Glomerular visceral epithelial cell (primary cell): ENCODE data around the gene GALE.
"Not testable (repeated sequence)": the region's sequence is repeated elsewhere in the genome, so short reads cannot be mapped to it uniquely, and the experiment has no call there.

Experiments used
- DNase-seq: peaks from one replicate; pipeline ENCODE4 v3.0.0-alpha.2; 2016; ENCODE audit errors: extremely low spot score

Gene GALE

DNA sequence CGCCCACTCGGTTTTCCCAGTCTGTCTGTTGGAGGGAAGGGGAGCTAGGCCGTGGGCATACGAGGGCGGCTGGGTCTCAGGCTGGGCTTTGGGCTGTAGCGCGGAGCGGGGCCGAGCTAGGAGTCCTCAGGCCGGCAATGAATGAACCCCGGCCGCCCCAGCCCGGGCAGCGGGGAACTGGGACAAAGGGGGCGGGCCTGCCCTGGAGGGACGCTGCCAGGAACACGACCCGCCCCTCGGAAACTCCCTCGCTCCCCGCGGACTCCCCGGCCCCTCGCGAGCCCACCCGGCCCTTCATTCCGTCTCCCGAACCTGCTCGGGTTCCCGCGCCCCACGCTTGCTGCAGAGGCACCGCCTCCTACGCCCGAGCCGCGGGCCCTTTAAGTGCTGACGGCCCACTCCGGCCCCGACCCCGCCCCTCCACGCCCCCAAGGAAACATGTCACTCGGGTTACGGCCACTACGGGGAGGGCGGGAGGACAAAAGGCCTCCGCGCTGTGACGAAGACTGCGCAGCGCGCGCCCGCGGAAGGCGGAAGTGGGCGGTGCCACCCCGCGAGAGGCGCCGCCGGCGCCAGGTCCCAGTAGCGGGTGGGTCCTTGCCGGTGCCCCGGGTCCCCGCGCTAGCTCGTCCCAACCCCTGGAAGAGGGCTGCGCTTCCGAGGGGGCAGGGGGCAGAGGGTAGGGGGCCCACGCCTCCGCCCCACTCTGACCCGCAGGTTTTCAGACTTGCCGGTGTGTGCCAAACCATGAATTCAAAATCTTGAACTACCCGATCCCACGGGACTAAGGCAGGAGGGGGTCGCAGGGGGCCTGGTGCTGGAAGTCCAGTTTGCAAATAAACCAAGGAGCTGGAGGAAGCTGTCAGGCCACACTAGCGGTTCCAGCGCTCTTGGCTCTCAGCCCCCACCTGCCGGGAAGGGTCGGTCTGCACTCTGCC lies at the start of gene GALE:
TSS of gene GALE (minus strand) at position 355 of the 938 bp plus-strand sequence. CDS start 1,747 bp downstream, outside the sequence.
- peak; percentile 97 for DNase-seq

DNA sequence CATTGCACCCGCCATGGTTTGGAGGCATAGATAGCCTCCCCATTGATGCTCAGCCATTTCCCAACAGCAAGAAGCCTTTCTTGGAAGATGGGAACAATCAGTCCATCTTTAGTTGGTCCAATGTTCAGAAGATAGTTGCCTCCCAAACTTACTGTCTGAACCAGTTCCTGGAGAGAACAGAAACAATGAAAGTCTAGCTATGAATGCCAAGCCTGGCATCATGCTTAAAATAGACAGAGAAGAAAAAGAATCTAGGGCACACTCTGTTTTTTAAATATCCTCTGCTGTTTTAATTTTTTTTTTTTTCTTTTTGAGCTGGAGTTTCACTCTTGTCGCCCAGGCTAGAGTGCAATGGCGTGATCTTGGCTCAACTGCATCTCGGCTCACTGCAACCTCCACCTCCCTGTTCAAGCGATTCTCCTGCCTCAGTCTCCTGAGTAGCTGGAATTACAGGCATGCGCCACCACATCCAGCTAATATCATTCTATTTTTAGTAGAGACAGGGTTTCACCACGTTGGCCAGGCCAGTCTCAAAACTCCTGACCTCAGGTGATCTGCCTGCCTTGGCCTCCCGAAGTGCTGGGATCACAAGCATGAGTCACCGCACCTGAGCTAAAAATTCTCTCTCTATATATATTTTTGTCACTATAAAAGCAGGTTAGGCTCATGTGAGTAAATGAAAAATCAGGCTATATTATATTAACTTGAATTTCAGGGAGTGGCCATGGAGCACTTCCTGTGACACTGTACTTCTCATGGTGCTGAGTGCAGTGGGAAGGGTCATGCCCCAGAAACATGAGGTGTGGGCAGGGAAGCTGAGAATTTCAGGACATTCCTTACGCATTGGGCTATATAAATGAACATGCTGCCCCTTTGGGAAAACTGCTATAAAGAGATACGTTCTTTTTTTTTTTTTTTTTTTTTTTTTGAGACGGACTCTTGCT lies 48.4 kb upstream of the GALE start:
- no peak for DNase-seq

DNA sequence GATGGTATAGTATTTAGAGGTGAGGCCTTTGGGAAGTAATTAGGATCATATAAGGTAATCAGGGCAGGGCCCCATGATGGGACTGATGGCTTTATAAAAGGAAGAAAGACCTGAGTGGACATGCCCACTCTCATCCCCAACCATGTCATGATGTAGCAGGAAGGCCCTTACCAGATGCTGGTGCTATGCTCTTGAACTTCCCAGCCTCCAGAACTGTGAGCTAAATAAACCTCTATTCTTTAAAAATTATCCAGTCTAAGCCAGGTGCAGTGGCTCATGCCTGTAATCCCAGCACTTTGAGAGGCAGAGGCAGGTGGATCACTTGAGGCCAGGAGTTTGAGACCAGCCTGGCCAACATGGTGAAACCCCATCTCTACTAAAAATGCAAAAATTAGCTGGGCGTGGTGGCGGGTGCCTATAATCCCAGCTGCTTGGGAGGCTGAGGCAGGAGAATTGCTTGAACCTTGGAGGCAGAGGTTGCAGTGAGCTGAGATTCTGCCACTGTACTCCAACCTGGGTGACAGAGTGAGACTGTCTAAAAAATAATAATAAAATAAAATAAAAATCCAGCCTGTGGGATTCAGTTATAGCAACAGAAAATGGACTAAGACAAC lies 47.0 kb upstream of the GALE start:
- not testable (repeated sequence) for DNase-seq

DNA sequence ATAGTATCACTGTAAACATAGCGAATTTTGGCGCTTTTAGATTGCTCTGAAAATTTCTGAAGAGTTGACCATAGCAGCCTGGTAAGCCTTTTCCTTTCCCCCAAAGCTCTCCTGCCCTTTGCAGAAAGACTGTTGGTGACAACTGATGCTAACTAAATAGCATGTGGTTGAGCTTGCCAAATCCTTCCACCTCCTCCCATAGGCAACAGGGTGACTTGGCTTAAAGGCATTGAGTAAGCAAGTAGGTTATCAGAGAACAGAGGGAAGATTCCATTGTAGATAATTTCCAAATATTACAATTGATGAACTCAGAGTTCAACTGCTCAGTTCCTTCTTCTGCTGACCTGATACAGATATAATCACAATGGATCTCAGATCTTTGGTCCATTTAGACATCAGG lies 44.6 kb upstream of the GALE start:
- no peak for DNase-seq

DNA sequence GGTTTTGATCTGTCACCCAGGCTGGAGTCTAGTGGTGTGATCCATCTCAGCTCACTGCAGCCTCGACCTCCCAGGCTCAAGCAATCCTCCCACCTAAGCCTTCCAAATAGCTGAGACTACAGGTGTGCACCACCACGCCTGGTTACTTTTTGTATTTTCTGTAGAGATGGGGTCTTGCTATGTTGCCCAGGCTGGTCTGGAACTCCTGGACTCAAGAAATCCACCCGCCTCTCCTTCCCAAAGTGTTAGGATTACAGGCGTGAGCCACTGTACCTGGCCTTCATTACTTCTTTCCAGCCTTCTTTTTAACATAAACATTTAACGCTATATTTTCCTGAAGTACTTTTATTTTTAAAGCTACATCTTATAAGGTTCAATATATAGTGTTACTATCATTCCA lies 43.1 kb upstream of the GALE start:
- no peak for DNase-seq

DNA sequence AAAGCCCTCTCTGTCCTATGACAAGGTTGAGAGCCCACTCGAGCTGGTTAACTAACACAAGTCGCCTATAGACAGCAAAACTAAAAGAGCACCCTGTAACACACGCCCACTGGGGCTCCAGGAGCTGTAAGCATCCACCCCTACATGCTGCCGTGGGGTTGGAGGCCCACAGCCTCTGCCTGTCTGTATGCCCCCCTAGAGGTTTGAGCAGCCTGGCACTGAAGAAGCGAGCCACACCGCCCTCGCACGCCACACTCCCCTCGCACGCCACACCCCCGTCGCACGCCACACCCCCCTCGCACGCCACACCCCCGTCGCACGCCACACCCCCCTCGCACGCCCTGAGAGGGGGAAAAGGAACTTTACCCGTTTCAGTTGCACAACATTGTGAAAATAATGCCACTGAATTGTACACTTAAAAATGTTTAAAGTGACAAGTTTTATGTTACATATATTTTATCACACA lies 37.9 kb upstream of the GALE start:
- peak; percentile 56 for DNase-seq

DNA sequence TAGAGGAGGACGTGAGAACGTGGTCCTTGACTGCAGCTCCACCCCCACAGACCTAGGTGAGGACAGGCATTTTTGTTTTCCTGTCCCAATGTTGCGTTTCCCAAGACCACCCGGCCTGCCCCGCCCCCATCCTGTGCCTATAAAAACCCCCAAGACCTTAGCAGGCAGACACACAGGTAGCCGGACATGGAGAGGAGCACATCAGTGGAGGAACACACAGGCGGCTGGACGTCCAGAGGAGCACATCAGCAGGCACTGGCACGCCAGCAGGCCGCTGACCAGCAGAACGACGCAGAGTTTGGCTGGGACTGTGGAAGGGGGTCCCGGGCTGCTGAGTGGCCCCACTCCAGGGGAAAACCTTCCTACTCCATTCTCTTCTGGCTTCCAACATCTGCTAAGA lies 37.4 kb upstream of the GALE start:
- no peak for DNase-seq

DNA sequence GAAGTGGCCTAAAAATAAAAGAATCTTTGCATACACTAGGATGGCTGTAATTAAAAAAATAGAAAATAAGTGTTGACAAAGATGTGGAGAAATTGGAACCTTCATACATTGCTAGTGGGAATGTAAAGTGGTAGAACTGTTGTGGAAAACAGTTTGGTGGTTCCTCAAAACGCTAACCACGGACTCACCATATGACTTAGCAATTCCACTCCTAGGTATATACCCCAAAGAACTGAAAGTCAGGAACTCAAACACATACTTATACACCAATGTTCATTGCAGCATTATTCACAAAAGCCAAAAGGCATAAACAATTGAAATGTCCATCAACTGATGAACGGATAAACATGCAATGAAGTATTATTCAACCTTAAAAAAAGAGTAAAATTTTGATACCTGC lies 35.5 kb upstream of the GALE start:
- no peak for DNase-seq

DNA sequence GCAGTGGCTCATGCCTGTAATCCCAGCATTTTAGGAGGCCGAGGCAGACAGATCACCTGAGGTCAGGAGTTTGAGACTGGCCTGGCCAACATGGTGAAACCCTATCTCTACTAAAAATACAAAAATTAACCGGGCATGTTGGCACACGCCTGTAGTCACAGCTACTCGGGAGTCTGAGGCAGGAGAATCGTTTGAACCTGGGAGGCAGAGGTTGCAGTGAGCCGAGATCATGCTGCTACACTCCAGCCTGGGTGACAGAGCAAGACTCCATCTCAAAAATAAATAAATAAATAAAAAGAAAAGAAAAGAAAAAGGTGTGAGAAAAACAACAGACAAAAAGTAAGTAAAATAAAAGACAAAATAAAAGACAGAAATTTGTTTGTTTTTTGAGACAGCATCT lies 33.6 kb upstream of the GALE start:
- DNase-seq, result not testable (repeated sequence)

DNA sequence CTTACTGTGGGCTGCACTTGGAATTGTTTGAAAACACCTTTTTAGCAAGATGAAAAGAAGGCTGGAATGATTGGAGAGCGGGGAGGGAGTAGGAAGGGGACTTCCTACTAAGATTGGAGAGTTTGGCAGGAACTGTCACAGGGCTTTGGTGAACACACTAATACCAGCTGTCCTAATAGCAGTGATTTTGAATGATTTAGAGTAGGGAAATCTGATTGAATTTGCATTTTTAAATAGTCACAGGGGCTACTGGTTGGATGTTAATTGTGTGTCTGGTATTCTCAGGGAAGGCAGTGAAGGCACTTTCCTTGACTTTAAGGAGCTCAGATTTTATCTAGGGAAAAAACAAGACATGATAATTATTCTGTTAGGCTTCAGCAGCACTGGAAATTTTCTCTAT lies 27.2 kb upstream of the GALE start:
- DNase-seq, result no peak

DNA sequence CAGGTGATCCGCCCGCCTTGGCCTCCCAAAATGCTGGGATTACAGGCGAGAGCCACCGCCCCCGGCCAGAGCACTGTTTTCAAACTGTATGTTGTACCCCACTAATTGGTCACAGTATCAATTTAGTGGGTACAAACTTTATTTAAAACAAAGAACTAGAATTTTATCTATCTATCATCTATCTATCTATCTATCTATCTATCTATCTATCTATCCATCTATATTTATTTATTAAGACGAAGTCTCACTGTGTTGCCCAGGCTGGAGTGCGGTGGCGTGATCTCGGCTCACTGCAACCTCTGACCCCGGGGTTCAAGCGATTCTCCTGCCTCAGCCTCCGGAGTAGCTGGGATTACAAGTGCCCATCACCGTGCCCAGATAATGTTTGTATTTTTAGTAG lies 26.0 kb upstream of the GALE start:
- not testable (repeated sequence) for DNase-seq

DNA sequence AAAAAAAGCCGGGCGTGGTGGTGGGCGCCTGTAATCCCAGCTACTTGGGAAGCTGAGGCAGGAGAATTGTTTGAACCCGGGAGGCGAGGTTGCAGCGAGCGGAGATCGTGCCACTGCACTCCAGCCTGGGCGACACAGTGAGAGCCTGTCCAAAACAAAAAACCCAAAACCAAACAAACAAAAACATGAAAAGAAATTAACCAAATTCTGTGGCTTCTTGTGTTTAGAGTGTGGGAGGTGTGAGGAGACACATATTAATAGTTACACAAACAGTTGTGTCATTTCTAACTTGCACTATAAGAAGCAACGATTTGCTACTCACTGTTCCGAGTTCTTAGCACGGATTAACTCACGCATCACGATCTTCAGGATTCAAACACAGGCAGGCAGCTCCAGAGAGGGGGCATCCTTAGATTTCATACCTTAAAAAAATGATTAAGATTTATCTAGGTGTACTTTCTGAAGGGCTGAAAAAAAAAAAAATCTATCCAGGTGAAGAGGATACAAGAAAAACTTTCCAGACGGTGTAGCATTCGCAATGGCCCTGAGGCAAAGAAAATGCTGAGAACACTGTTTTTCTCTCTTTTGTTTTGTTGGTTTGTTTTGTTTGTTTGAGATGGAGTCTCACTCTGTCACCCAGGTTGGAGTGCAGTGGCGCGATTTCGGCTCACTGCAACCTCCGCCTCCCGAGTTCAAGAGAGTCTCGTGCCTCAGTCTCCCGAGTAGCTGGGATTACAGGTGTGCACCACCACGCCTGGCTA lies 25.4 kb upstream of the GALE start:
- DNase-seq, result no peak

DNA sequence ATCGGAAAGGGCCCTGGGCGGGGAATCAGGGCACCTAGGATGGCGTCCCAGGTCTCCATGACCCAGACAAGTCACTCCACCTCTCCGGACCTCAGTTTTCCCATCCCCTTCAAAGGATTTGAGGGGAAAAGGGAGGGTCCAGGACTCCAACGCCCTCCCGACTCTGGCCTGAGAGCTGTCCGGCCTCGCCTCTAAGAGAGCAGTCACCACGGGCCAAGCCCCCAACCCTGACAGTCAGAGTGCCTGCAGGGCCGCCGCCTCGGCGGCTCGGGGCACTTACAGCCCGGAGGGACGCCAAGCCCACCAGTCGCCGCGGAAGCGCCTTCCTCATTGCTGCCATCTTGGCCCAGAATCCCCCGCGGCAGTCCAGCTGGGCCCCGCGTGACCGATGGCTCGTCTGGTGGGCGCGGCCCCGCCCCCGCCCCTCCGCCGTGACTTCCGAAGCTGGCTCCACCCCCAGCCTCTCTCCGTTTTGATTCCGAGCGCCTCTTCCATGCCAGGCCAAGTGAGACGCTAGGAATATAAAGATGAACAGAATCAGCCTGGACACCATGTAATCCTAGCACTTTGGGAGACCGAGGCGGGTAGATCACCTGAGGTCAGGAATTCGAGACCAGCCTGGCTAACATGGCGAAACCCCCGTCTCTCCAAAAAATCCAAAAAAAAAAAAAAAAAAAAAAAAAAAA lies 24.7 kb upstream of the GALE start, which contains the start of gene HMGCL:
TSS of gene HMGCL (minus strand) at position 354 of the 686 bp plus-strand sequence. CDS start at position 340, 14 bp downstream.
- peak; percentile 88 for DNase-seq

DNA sequence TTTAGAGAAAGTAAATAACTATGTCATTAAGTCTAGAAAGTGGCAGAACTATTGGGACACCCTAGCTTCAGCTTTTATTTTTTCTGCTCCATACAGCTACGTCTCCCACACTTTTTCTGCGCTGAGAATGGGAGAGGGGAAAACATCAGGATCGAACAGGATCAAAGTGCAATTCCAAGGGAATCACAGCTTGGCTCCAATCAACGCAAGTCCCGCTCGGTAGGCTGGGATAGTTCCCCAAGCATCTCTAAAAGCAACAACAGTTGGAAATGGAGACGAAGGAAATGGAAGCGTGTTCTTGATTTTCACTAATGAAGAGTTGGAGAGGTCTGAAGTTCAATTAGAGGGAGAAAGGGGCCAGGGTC lies 24.1 kb upstream of the GALE start:
- DNase-seq, result no peak

DNA sequence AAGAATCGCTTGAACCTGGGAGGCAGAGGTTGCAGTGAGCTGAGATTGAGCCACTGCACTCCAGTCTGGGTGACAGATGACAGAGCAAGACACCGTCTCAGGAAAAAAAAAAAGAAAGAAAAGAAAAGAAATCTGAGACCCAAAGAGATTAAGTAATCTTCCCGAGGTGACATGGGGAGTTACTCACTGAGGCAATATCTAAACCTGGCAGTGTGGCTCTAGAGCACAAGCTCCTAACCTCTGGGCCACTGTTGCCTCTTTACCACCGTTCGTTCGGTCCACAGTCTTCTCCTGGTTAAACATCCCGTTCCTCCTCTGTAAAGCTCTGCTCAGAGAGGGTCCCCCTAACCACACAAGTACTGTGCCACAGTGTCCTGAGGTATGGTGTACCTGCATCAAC lies 23.2 kb upstream of the GALE start:
- DNase-seq, result no peak

DNA sequence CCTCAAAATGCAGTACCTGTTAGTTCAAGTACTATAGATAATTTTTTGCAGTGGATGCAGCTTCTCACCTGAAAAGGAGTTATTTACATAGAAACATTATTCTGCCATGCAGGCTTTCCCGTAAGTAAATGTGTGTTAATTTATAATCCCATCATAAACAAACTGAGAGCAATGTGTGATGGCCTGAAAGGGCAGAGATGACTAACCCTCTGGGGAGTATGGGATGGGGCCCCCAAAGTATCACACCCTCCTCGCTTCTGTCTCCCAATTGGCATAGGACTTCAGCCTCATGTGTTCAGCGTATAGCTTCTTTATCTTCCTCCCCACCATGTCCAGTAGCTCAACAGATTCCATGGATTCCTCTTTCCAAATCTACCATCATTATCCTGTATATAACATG lies 17.1 kb upstream of the GALE start:
- DNase-seq, result no peak

DNA sequence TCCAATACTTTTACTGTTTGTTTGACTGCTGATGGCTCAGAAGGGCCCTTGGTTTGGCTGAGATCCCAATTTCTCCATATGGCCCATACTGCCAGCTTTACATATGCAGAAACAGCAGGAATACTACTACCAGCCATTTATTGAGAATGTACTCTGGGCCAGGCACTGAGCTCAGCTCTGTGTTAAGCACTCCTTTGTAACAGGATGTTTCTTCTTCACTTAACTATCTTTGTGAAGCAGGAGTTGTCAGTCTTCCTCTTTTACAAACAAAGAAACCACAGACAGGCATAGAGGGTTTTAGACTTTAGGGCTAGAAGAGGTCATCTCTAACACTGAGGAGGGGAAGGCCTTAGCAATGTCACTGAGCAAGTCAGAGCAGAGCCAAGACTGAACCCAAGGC lies 16.4 kb upstream of the GALE start:
- DNase-seq, result no peak

DNA sequence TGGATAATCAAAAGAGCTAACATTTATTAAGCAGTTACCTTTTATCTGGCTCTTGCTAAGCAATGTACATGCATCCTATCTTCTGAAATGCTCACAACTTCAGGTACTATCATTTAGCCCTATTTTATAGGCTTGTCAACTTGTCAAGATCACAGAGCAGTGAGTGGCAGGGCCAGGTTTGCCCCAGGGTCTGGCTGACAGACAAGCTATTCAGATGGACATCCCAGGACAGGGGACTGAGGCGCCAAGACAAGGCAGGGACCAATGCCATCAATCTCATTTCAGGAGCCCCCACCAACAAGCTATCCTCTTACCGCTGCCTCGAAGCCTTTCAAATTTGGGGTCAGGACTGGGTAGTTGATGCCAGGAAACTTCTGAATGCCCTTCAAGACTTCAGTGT lies 15.8 kb upstream of the GALE start:
- DNase-seq, result no peak

DNA sequence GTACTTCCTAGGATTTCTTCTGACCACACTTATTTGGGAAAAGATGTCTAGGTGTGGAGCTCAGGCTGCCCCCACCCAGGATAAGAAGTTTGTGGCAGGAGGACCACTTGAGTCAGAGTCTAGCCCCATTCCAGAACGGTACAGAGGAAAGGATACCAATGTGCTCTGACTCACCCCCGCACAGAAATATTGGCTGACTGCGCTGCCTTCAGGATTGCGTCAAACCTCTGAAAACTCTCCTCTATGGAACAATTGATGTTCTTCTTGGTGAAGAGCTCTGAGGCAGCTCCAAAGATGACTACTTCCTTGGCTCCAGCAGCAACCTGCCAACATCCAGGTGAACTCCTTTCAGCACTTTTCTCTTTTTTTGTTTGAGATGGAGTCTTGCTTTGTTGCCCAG lies 13.5 kb upstream of the GALE start:
- no peak for DNase-seq

DNA sequence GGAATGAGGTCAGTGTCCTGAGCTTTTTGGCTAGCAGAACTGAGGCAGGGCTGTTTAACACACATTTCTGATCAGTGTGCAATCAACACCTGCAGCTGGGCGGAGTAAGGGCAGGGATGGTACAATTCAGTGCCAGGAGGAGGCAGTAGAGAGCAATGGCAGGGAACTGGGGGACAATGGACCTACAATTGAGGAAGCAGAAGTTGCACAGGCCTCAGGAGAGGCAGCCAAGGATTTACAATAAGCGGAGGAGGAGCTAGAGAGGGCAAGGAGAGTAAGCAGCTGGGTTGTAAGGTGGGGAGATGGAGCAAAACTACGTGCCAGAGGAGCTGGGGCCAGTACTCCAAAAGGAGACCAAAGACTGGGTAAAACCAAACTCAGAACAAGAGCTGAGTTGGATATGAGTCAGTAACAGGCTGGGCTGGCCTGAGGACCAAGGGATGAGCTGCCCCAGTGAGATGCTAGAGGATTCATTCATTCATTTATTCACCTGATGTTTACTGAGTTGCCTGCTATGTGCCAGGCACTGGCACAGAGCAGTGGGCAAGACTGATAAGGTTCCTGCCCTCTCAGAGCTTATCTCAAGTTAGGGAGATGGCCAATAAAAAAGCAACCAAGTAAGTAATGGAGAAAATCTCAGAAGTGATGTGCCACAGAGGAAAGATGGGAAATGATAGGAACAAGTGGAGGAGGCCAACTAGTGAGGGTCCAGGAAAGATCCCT lies 10.4 kb upstream of the GALE start:
- peak; percentile 25 for DNase-seq
